HG02759 (cell line): Measurements from ENCODE around the gene ELAVL3.
"Not testable (repeated sequence)": the region's sequence is repeated elsewhere in the genome, so short reads cannot be mapped to it uniquely, and the experiment has no call there.

Experiments
- ATAC-seq: cut with Tn5 transposase; IDR thresholded peaks from one replicate; pipeline ENCODE4 v1.9.1; 2021; ENCODE audit warnings: mild to moderate bottlenecking, moderate library complexity; ENCODE audit not compliant: unreplicated experiment

Gene ELAVL3

DNA sequence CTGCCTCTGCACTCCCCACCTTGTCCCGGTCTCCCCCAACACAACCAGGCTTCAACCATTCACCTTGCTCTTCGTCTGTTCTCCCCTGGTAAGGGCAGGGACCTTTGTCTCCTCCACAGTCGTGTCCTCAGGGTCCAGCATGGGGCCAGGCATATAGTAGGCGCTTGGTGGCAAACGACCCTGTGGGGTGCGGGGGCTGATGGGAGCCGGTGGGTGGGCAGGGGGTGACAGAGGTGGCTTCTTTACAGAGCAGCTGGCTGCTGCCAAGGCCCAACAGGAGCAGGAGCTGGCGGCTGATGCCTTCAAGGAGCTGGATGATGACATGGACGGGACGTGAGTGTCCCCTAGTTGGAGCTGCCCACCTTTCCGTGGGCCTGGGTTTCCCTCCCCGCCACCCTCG is 35.7 kb downstream of the ELAVL3 start:
- ATAC-seq, result no peak

DNA sequence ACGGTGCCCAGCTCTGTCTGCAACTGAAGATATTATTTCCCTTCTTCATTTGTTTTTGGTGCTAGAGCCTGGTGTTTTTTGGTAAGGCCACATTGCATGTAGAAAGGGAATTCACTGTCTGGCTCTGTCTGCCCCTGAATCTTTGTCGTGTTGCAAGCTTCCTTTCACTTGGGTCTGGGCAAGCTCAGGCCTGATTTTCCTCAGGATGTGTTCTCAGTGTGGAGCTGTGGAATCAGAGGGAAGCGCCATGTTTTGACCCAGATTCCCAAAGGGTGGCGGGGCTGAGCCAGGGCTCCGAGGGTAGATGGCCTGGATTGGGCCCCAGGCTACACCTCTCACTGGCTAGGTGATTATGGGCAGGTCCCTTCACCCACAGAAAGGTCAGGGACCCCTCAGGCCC is 36.8 kb downstream of the ELAVL3 start:
- no peak for ATAC-seq

DNA sequence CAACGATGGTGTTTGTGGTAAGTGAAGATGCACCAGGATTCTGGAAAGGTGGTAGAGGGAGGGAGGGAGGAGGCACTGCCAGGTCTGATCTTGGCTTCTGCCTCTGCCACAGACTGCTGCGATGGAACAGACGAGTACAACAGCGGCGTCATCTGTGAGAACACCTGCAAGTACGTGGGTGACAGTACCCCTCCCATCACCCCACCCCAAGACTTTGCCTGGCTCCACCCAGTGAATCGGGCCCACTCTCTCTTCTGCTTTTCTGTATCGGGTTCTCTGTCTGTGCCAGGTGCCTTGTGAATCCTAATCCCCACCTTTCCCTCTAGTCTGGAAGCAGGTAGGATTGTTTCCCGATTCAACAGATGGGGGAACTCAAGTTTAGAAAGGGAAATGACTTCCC is 42.9 kb downstream of the ELAVL3 start:
- ATAC-seq, result no peak

DNA sequence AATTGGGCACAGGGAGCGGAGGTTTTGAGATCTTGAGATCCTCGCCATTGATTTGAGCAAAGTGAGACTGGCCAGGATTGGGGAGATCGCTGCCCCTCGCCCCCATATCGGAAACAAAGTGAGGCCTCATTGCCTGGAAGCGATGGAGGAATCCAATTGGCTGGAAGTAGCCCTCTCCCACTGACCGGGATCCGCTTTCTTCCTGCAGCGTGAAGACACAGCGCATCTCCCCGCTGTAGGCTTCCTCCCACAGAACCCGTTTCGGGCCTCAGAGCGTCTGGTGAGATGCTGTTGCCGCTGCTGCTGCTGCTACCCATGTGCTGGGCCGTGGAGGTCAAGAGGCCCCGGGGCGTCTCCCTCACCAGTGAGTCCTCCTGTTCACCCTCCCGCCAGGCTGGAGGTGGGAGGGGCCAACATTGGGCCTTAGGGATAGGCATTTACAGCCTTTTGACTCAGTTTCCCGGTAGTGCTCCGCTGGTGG is 45.0 kb downstream of the ELAVL3 start:
- no peak for ATAC-seq

DNA sequence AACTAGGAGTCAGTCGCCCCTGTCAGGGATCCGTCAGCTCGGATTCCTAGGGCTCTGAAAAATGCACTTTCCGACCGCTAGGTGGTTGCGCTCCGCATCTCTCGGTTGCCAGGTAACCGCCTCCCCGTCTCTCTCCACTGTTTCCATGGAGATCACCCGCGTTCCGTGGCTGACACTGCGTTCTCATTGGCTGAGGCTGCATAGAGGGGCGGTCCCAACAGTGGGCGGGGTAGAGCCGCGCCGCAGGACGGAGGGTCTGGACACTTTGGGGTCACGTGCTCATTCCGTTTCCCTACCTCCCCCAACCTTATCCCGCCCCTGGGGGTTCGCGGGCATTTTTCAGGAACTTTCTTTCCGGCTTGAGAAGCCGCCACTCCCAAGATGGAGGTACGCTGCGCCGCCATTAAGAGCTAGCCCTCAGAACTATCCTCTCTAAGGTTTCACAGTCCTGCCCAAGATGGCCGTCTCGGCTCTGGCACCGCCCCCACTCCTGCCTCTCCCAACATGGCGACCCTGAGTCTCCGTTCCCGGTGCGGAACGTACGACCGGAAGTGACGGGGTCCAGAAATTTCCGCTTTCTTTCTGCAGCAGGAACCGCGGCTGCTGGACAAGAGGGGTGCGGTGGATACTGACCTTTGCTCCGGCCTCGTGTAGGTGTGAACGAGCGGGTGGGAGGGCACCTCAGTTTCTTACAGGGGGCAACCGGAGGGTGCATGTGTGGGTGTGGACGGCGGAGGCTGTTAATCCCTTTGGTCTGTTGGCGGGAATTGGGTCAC is 45.6 kb downstream of the ELAVL3 start, which contains the start of the genes ODAD3 and PRKCSH:
TSS of gene ODAD3 (minus strand) at position 65 of the 776 bp plus-strand sequence. CDS start 105 bp downstream, outside the sequence.
TSS of gene PRKCSH (plus strand) at position 579 of the 776 bp plus-strand sequence. CDS start 483 bp downstream, outside the sequence.
- ATAC-seq, result peak; percentile 91

DNA sequence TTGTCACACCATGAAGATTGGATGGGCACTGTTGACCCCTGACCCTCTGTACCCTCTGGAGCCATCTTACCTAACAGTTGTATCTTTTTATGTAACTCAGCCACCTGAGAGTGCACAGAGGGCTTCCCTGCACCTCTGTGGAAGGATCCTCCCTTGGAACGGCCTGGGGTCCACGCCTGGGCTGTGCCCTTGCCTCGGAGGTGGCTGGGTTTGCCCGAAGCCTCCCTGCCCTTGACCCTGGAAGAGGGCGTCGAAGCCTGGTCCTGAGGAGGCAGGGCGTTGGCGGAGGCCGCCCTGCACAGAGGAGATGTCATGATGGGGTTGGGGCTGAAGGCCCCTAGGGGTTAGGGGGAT is 46.2 kb downstream of the ELAVL3 start:
- ATAC-seq, result peak; percentile 16

DNA sequence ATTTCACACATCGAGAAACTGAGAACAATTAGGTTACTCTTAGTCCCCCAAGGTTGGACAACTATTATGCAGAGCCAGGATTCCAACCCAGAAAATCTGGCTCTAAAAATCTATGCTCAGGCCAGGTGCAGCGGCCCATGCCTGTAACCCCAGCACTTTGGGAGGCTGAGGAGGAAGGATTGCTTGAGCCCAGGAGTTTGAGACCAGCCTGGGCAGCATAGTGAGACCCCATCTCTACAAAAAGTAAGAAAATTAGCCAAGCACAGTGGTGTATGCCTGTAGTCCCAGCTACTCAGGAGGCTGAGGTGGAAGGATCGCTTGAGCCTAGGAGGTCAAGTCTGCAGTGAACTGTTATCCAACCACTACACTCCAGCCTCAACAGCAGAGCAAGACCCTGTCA is 47.3 kb downstream of the ELAVL3 start:
- ATAC-seq, result not testable (repeated sequence)

DNA sequence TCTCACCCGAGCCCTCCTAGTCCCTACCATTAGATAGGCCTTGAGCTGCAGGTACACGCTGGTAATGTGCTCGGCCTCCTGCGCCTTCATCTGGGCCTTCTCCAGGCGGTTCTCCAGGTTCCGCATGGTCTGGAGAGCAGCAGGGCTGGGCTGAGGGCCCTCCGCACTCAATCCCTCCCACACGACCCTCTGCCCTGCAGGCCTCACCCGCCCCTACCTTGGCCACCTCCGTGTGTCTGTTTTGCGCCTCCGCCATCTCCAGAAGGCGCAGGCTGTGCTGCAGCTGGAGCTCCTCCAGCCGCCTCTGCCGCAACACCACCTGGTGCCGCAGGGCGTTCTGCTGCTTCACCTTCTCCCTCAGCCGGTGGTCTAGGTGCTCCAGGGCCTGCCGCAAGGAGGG is 54.2 kb downstream of the ELAVL3 start:
- ATAC-seq, result no peak

DNA sequence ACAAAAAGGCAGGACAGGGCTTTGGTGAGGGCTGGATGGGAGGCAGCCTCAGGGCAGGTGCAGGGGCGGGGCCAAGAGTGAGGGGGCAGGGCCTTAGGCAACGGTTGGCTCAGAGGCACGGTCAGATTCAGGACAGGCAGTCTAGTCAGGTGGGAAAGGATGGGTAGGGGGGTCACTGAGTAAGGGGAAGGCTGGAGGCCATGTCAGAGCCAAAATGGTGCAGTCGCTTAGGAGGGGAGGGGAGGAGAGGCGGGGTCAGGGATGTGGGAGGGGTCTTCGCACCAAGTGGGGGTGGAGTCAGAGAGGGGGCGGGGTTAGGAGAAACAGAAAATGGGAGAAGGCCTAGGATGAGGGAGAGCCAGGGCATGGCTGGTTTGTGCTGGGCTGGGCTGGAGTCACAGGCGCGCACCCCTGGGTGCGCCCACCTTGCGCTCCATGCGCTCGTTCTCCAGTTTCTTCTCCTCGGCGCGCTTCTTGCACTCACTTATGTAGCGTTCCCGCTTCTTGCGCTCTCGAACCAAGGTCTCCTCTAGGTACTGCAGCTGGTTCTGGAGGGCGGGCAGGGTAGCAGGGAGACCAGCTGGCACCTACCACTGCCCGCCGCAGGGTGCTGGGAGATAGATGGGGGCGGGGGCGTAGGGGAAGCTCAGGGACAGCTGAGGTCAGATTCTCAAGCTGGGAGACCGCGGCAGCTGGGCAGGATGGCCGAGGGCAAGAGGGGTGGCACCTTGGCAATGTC is 55.0 kb downstream of the ELAVL3 start:
- no peak for ATAC-seq

DNA sequence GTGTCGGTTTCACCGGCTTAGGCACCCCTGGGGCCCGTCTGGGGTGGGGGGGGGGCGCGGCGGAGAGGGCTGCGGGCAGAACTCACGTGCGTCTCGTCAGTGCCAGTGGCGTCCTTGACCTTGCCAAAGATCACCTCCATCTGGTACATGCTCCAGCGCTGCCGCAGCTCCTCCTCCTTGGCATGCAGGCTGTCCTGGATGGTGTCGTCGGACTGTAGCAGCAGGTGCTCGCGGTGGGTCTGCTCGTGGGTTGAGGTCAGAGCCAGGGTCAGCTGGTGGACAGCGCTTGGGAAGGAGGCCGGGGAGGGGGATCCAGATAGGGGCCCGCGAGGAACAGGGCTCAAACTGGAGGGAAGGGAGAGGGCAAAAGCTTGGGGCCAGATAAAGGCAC is 57.1 kb downstream of the ELAVL3 start:
- ATAC-seq, result no peak

DNA sequence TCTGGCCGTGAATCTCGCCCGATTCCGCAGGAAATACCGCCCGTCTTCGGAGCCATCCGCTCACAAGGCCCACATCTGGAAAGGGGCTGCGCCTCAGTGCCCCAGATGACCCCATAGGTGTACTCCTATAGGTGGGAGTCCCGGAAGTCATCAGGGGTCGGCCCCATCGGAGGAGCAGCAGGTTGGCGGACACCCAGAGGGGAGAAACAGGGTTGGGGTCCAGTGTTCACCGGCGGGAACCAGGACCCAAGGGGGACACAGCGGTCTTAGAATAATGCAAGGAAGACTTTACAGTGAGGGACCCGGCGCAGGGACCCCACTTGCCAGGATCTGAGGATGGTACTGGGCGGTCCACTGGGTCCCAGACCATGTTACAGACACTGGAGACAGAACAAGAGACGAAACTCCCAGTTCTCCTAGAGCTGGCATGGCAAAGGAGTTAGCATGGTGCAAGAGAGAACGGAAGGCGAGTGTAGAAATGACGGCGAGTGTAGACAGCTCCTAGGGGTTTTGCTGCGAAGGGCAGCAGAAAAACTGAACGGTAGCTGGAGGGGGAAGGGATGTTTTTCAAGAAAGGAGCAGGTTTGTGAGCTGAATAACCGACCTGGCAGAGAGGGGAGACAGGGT is 57.6 kb downstream of the ELAVL3 start:
- no peak for ATAC-seq

DNA sequence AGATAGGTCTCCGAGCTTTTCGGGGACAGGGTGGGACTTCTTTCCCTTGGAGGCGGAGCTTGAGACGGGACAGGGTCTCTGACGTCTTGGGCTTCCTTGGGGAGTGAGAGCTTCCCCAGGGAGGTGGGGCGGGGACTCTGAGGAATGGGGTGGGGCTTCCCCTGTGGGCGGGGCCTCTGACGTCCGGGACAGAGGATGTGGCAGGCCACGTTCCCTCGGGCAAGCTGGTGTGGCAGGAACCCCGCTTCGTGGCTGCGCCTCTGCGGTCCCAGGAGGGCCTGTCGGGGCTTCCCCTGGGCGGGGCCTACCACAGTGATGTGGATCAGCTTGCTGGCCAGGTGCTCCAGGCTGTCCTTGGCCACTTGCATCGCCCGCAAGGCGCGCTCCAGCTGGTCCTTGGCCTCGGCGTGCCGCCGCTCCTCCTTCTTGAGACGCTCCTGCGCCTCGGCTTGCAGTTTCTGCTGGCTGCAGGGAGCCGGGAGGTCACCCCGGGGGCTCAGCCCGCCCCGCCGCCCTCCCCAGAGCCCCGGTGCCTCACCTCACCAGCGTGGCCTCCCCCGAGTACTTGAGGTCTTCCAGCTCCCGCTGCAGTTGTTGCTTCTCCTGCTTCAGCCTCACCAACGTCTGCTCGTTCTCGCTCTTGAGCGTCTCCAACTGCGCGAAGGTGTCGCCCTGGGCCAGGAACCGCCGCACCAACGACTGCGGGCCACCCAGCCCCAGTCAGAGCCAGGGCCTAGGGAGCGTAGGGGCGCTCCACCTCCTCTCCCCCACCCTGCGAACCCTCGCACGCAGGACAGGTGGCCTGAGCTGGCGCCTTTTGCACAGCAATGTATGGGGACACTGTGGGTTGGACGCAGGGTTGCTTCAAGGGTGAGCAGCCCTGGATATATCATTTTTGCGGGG is 58.4 kb downstream of the ELAVL3 start:
- ATAC-seq, result peak; percentile 71

DNA sequence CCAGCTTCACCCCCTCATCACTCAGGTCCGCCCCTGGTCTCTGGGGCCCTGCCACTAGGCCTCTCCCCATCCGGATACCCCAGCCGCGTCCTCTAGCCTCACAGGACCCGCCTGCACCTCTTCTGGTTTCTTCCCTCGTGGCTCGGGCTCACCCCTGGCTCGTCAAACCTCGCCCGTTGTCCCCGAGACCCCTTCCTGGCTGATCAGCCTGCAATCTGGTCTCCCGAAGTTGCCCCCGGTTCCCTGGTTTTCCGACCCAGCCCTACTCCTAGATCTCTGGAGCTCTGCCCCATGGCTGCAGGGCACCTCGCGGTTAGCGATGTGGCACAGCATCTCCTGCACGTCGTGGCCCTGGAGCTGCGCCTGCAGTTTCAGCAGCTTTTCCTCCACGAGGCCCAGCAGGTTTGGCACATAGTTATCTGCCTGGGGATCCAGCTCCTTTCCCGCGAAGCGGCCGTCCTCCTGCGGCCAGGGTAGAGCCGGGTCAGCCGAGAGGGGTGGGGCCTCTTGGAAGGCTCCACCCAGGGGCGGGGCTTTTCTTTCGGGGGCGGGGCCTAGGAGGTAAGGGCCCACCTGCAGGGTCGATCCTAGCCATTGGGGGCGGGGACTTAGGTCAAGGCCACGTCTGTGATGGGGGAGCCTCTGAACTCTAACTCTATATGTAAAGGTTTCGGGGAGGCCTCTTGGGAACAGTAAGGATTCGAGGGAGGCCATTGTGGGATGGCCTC is 59.3 kb downstream of the ELAVL3 start:
- peak; percentile 45 for ATAC-seq

DNA sequence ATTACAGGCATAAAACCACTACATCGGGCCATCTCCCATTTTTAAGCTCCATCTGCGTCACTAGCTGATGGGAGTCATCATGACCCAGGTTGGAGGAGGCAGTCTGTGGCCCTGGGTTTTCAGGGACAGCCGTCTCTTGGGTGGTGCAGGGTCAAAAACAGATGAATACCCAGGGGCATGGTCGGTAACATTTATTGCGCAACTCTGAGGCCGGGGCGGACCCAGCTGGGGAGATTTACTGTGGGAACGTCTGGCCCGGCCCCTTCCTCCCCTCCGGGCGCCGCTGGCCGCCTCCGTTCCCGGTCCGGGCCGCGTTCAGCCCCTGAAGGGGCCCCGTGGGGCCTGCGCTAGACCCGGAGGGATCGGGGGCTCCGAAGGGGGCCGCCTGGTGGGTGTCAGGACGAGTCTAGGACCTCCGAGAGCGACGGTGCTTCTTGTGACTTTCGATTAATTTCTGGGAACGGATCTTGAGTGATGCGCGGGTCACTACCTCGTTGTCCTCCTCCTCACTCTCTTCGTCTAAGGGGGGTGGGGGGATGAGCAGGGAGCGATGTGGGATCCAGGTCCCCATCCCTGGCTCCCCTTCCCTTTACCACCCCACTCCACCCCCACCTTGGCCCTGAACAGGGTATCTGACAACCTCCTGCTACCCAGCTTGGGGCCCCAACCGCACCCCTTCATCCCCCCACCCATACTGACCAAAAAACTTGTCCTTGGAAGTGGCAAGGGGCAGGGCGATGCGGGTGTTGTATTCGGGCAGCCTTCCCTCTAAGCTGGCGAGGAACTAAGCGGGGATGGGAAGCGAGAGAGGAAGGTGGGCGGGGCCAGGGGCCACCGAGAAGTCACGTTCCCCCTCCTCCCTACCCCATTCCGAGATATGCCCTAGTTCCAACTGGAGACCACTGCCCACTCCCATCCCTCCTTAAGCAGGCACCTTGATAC is 60.1 kb downstream of the ELAVL3 start:
- ATAC-seq, result no peak

DNA sequence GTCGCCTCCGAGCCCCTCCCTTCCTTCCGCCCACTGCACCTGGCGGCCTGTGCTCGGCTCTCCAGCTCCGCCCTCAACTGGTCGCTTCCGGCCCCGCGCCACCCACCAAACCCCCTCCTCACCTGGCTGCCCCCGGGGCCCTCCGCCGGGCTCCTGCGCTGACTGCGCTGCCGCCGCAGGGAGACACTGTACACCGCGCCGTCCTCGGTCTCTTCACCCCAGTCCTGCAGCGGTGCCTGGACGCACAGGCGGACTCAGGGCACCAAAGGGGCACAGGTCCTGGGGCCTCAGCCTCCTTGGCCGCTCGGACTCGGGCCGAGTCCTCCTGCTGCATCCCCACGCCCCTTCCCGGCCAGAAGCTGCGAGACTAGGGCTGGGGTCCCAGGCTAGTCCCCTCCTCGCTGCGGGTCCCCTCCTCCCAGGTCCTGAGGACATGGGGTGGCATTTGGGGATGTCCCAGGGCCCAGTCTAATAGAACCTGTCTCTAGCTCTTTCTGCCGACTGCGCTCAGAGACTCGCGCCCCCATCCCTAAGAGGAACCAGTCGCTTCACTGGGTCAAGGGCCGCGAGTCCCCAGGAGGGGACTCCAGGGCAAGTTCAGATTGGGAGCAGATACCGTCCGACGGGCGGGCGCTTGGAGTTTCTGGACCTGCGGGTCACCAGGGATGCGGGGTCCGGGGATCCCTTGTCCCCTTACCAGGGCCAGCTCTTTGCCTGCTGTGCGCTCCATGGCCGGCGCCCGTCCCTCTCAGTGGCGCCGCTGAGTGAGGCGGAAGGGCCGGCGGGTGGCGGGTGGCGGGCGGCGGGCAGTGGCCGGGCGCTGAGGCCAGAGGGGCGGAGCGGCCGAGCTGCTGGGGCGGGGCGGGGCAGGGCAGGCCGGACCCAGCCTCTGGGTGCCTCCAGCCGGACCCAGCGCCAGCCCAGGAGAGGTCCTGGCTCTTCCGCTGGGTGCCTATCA is 62.0 kb downstream of the ELAVL3 start, which contains the start of gene RGL3:
TSS of gene RGL3 (minus strand) at position 766 of the 958 bp plus-strand sequence. CDS start at position 730, 36 bp downstream.
- no peak for ATAC-seq

DNA sequence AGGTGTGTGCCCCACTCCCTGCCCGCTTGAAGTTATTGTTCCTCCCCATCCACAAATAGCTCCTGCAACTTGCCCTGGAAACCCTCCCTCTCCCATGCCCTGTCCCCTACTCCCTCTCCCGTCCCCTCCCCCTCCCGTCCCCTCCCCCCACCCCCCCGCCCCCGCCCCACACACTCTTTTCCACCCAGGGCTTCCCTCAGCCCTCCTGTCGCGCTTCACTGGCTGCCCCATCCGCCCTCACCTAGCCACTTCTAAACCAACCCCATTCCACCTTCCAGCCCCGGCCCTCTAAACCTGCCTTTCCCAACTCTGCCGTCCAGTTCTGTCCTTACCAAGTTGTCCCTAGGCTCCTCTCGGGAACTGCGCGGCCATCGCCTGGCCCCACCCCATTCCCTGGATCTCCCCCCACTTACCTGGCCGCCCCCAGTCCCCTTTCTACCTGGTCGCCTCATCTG is 62.7 kb downstream of the ELAVL3 start:
- ATAC-seq, result no peak

DNA sequence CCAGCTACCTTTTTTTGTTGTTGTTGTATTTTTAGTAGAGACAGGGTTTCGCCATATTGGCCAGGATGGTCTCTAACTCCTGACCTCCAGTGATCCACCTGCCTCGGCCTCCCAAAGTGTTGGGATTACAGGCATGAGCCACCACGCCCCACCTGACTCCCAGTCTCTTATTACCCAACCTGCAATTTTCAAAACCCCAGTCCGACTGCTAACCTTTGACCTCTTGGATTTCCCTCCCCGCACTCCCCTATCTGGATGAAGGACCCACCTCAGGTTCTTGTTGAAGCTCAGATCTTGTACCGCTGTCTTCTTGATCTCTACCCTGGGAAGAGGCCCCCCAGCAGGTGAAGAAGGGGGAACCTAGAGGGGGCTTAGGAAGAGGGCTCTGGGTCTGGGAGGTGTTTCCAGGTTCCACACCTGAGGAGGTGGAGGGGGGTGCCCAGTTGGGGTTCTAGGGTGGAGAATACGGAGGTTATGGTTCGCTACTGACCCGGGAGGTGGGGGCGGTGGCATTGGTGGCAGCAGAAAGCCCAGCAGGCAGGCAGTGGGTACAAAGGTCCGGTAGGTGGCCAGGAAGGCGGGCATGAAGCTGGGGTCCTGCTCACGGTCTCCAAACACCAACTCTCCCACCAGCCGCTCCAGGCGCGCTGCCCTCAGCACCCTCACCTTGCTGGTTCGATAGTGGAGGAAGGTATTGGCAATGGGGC is 64.3 kb downstream of the ELAVL3 start:
- no peak for ATAC-seq
